ENCODE measurements around the gene GSTA1. TPM values are rescaled to one million over a fixed set of nuclear protein-coding genes. Genes with fewer than 3 reads are reported as not detected.
"Not testable (repeated sequence)": the region's sequence is repeated elsewhere in the genome, so short reads cannot be mapped to it uniquely, and the experiment has no call there.

GSTA1 gene
- total RNA-seq, 1 experiment from 2014 or later, result 0.28 TPM

DNA sequence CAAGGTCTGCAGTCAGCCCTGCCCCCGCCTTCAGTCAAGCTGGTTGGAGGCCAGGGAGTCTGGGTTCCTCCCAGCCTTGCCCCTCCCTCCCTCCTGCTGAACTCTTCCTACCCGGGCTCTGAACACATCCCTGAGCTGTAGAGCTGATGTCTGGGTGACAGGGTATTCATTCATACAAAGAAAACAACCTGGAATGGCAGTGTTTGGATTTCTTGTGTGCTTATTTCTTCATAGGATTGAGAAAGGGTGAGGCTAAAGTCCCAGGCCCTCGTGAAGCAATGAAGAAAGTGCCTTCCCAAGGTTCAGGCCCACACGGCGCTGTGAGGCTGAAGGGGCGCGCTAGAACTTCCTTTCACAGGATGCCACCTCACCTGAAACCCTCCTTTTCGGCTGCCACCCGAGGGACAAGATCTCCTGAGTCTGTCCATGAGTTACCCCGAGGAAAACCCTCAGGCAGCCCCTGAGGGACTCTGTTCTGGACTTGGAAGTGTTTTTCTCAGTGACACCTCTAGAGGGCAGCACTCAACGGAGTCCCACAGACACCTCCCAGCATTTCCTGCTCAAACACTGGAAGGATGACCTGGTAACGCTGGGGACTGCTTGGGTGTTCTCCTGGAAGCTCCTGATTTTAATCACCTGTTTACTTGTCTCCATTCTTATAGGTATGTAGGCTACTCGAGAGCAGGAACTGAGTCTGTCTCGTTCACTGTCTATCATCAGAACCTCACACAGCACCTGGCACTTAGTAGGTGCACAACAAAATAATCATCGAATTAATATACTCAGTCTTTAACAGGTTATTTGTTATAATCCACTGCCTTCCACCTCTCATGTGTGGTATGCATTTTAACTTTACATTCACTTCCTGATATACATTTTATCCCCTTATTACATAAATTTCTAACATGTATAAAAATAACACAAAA is 11.8 kb upstream of the GSTA1 start:
- Histone ChIP-seq H3K27ac (ENCODE audit: low read length) (no peak overlapping the region), H3K36me3 (ENCODE audit: control insufficient read depth, insufficient read depth, low read length) (no peaks in the 10 kb centered on the region), H3K27me3 (ENCODE audit: control insufficient read depth, insufficient read depth, low read length) (no peaks in the 10 kb centered on the region; the same call in 1 of the 2 replicates), H3K4me1 (ENCODE audit: control insufficient read depth, insufficient read depth, low read length) (no peaks in the 10 kb centered on the region), H3K9me3 (ENCODE audit: control insufficient read depth, insufficient read depth, low read depth, low read length) (no peaks in the 10 kb centered on the region), H3K4me3 (ENCODE audit: low read depth in 2 of 2, low read length in 2 of 2) (no peak overlapping the region)
- no TSS peak for BruUV-seq (replicated peaks)
- DNase-seq (ENCODE audit: low read depth, low spot score) (peak; percentile 33), ATAC-seq (peak; percentile 96)
- TF ChIP-seq, protein P1, sequence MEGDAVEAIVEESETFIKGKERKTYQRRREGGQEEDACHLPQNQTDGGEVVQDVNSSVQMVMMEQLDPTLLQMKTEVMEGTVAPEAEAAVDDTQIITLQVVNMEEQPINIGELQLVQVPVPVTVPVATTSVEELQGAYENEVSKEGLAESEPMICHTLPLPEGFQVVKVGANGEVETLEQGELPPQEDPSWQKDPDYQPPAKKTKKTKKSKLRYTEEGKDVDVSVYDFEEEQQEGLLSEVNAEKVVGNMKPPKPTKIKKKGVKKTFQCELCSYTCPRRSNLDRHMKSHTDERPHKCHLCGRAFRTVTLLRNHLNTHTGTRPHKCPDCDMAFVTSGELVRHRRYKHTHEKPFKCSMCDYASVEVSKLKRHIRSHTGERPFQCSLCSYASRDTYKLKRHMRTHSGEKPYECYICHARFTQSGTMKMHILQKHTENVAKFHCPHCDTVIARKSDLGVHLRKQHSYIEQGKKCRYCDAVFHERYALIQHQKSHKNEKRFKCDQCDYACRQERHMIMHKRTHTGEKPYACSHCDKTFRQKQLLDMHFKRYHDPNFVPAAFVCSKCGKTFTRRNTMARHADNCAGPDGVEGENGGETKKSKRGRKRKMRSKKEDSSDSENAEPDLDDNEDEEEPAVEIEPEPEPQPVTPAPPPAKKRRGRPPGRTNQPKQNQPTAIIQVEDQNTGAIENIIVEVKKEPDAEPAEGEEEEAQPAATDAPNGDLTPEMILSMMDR (IDR thresholded peaks at IDR 0.05), result peak; percentile 85
- no peak for TF ChIP-seq SIN3A (IDR thresholded peaks at IDR 0.05; ENCODE audit: borderline replicate concordance, insufficient read depth, low read depth, low read length)
- no peak for TF ChIP-seq POLR2AphosphoS5 (IDR thresholded peaks at IDR 0.05; ENCODE audit: low read depth, low read length)
- TF ChIP-seq, protein P2, sequence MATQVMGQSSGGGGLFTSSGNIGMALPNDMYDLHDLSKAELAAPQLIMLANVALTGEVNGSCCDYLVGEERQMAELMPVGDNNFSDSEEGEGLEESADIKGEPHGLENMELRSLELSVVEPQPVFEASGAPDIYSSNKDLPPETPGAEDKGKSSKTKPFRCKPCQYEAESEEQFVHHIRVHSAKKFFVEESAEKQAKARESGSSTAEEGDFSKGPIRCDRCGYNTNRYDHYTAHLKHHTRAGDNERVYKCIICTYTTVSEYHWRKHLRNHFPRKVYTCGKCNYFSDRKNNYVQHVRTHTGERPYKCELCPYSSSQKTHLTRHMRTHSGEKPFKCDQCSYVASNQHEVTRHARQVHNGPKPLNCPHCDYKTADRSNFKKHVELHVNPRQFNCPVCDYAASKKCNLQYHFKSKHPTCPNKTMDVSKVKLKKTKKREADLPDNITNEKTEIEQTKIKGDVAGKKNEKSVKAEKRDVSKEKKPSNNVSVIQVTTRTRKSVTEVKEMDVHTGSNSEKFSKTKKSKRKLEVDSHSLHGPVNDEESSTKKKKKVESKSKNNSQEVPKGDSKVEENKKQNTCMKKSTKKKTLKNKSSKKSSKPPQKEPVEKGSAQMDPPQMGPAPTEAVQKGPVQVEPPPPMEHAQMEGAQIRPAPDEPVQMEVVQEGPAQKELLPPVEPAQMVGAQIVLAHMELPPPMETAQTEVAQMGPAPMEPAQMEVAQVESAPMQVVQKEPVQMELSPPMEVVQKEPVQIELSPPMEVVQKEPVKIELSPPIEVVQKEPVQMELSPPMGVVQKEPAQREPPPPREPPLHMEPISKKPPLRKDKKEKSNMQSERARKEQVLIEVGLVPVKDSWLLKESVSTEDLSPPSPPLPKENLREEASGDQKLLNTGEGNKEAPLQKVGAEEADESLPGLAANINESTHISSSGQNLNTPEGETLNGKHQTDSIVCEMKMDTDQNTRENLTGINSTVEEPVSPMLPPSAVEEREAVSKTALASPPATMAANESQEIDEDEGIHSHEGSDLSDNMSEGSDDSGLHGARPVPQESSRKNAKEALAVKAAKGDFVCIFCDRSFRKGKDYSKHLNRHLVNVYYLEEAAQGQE (IDR thresholded peaks at IDR 0.05; ENCODE audit: insufficient read depth in 1 of 2, low read depth in 2 of 2, low read length in 1 of 2), result no peak
- POLR2A ChIA-PET, result no interaction called here
- in situ Hi-C loops (cut with HindIII; ENCODE audit: low pct_unique_long_range_greater_than_20kb, low sequenced_read_pairs), result no loop called here
- intact Hi-C loops (cut with micrococcal nuclease; ENCODE audit: unreplicated experiment), result no loop called here
- CTCF ChIA-PET, result no interaction called here

DNA sequence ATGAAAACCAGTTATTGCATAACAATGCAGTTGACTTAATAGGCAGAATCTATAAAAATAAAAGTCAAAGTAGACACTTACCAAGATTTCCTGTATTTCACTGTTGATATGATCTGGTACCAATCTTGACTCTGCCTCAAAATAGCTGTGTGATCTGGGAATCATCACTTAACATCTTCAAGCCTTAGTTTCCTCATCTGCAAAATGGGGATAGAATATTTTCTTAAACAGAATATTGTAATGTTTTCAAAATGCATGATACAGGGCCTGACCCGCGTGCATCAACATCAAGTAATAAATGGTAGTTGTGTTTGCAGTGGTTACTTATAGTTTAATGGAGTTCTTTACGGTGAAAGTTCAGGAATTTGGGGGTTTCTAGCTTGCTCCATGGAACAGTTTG is 10.9 kb upstream of the GSTA1 start:
- BruUV-seq (replicated peaks); CTCF ChIA-PET; in situ Hi-C loops (cut with HindIII; ENCODE audit: low pct_unique_long_range_greater_than_20kb, low sequenced_read_pairs); H3K9me3 ChIP-seq (ENCODE audit: control insufficient read depth, insufficient read depth, low read depth, low read length); DNase-seq (ENCODE audit: low read depth, low spot score); POLR2A ChIA-PET; intact Hi-C loops (cut with micrococcal nuclease; ENCODE audit: unreplicated experiment); H3K36me3 ChIP-seq (ENCODE audit: control insufficient read depth, insufficient read depth, low read length); H3K27me3 ChIP-seq (ENCODE audit: control insufficient read depth, insufficient read depth, low read length); H3K27ac ChIP-seq (ENCODE audit: low read length); H3K4me1 ChIP-seq (ENCODE audit: control insufficient read depth, insufficient read depth, low read length); H3K4me3 ChIP-seq (ENCODE audit: low read depth in 2 of 2, low read length in 2 of 2); ATAC-seq: not testable (repeated sequence)

DNA sequence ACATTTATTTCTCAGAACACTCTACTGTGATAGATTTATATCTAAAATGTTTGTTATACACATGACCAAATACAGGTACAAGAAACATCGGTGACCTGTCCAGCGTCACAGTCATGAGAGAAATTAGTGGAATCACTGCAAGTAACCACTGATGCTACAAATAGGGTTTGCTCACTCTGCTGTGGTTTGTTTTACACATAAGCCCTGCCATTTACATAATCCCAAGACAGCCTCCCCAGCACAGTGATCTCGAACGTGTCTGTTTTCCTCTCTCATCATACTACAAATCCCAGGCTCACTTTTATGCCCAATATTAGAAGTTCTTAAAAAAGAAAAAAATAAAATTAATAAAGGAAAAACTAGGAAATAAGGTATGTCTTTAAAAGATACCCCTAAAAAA is 6.2 kb upstream of the GSTA1 start:
- DNase-seq (ENCODE audit: low read depth, low spot score); H3K27me3 ChIP-seq (ENCODE audit: control insufficient read depth, insufficient read depth, low read length); BruUV-seq (replicated peaks); H3K4me1 ChIP-seq (ENCODE audit: control insufficient read depth, insufficient read depth, low read length); H3K4me3 ChIP-seq (ENCODE audit: low read depth in 2 of 2, low read length in 2 of 2); H3K9me3 ChIP-seq (ENCODE audit: control insufficient read depth, insufficient read depth, low read depth, low read length); CTCF ChIA-PET; ATAC-seq; POLR2A ChIA-PET; H3K27ac ChIP-seq (ENCODE audit: low read length); in situ Hi-C loops (cut with HindIII; ENCODE audit: low pct_unique_long_range_greater_than_20kb, low sequenced_read_pairs); intact Hi-C loops (cut with micrococcal nuclease; ENCODE audit: unreplicated experiment); H3K36me3 ChIP-seq (ENCODE audit: control insufficient read depth, insufficient read depth, low read length): not testable (repeated sequence)
